Measurements from ENCODE around the gene CMSS1. TPM values are rescaled to one million over a fixed set of nuclear protein-coding genes. Genes with fewer than 3 reads are reported as not detected.

The CMSS1 gene
- total RNA-seq, 1 donor from 2014 or later: 28.4 TPM

DNA sequence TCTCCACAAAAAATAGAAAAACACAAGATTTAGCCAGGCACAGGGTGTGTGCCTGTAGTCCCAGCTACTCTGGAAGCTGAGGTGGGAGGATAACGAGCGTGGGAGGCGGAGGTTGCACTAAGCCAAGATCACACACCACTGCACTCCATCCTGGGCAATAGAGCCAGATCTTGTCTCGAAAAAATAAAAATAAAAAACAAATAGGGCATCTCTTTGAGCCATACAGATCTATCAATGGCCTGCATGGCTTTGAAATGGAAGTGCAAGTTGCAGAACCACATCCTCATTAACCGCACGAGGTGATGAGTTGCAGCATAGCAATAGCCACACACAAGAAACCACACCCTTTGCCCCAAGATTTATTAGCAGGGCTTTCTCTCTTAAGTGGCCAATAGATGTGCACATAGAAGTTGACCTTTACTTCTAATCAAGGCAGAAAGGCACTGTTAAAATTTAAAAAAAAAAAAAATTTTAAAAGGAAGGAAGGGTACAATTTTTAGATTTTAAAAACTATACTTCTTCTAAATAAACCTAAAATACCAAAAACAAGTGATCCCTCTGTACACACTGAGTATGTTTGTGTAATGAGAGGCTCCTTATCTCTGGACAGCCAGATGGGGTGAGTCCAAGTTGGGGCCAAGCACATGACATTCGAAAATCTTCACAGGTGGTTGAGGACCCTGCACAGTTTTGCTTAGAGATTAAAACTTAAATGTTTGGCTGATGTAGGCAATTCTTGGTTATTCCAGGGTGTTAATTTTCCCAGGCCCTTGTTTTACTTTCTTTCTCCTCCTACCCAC lies 243.2 kb downstream of the CMSS1 start:
- no peak for DNase-seq (ENCODE audit: low read depth)
- TF ChIP-seq, protein P1, sequence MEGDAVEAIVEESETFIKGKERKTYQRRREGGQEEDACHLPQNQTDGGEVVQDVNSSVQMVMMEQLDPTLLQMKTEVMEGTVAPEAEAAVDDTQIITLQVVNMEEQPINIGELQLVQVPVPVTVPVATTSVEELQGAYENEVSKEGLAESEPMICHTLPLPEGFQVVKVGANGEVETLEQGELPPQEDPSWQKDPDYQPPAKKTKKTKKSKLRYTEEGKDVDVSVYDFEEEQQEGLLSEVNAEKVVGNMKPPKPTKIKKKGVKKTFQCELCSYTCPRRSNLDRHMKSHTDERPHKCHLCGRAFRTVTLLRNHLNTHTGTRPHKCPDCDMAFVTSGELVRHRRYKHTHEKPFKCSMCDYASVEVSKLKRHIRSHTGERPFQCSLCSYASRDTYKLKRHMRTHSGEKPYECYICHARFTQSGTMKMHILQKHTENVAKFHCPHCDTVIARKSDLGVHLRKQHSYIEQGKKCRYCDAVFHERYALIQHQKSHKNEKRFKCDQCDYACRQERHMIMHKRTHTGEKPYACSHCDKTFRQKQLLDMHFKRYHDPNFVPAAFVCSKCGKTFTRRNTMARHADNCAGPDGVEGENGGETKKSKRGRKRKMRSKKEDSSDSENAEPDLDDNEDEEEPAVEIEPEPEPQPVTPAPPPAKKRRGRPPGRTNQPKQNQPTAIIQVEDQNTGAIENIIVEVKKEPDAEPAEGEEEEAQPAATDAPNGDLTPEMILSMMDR (conservative IDR thresholded peaks at IDR 0.05; ENCODE audit: low read depth, low read length): no peak
- no peak overlapping the region for H3K4me3 ChIP-seq (ENCODE audit: low read depth, low read length)

DNA sequence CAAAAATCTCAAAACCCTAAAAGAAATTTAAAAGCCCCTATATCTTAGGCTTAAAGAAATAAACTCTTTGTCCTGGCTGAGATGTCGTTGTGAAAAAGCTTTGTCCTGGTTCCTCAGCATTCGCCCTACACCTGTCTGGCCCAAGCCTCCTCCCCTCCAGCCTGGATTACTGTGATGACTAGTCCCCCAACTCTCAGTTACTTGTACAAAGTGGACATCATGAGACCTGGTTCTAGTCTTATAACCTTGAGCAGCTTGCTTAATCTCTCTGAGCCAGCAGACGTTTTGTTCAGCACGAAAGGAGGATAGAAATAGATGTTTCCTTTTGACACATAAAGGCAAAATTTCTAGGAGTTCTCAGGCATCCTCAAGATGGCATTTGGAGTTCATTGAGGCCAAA lies 245.0 kb downstream of the CMSS1 start:
- TF ChIP-seq, protein P1 (conservative IDR thresholded peaks at IDR 0.05; ENCODE audit: low read depth, low read length): no peak
- H3K4me3 ChIP-seq (ENCODE audit: low read depth, low read length): no peak overlapping the region
- no peak for DNase-seq (ENCODE audit: low read depth)

DNA sequence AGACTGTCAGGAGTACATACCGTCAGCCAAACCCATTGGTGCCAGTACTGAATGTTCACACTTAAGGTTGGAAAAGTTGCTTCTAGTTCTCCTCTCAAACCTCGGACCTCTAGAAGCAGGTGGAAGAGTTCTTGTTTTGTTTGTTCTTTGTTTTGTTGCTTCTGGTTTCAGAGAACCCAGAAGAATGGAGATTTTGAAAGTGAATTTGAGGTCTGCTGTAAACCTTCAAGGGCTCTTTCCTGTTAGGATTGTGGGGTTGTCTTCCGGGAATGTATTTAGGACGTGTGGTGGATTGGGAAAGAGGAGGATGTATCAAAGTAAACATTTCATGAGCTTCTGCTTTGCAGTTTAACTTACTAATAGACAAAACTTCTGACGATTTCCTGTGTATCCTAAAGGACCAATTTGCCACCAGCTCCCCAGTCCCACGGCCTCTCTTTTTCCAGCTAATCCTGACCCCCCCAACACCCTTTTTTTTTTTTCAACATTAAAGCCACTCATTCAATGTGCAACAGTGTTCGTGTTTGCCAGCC lies 246.3 kb downstream of the CMSS1 start:
- no peak for DNase-seq (ENCODE audit: low read depth)
- TF ChIP-seq, protein P1 (conservative IDR thresholded peaks at IDR 0.05; ENCODE audit: low read depth, low read length): no peak
- H3K4me3 ChIP-seq (ENCODE audit: low read depth, low read length): no peak overlapping the region

DNA sequence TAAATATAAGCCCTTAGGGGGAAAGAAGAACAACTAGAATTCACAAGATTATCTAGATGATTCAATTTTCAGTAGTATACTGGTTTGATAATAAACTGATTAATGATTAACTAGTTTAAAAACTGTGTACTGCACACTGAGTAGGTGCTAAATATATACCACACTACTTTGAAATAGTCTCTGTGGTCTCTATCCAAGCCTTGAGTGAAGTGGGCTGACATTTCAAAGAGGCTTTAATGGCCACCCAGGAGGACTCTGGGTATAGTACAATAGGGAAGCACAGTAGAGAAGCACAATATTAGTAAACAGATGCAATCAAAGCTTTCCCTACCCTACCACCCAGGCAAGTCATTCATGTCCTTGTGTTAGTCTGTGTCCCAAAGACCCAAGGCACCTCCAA lies 249.9 kb downstream of the CMSS1 start:
- TF ChIP-seq, protein P1 (conservative IDR thresholded peaks at IDR 0.05; ENCODE audit: low read depth, low read length): no peak
- no peak overlapping the region for H3K4me3 ChIP-seq (ENCODE audit: low read depth, low read length)
- DNase-seq (ENCODE audit: low read depth): no peak

DNA sequence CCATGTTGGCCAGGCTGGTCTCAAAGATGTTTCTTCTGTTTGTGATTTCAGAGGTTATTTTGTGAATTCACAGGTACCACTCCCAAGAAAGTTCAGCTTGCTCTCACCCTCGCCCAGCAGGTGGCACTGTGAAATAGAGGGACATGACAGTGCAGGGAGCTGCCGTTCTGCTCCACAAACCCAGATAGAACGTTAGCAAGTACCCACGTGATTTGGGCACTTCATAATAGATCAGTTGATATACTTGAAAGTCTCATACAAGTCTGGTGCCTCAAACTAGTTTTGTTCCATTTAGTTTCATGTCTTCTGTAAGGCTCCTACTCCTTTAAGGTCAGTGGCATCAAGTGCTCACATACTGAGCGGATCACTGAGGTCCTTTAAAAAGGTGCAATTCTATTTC lies 251.2 kb downstream of the CMSS1 start:
- DNase-seq (ENCODE audit: low read depth): no peak
- TF ChIP-seq, protein P1 (conservative IDR thresholded peaks at IDR 0.05; ENCODE audit: low read depth, low read length): peak; percentile 78
- no peak overlapping the region for H3K4me3 ChIP-seq (ENCODE audit: low read depth, low read length)

DNA sequence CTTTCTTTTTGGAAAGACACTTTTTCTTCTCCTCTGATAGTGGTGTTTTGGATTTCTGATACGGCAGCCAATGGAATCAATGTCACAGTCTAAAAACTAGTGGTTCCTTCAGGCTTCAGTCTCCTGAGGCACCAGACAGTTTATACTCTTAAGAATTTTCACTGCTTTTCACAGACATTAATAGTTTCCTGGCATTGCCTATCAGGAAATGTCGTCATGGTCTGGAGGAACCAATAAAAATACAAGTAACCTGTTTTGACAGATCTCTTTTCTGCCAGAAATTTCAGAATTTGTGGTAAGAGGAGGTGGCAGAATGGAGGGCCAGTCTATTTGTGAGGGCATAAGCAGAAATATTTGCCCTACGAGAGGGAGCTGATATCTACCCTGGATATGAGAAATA lies 251.8 kb downstream of the CMSS1 start:
- DNase-seq (ENCODE audit: low read depth): no peak
- no peak overlapping the region for H3K4me3 ChIP-seq (ENCODE audit: low read depth, low read length)
- TF ChIP-seq, protein P1 (conservative IDR thresholded peaks at IDR 0.05; ENCODE audit: low read depth, low read length): no peak

All from epithelial cell of proximal tubule (primary cell).